Measurements from ENCODE around the gene FANK1.

The FANK1 gene

DNA sequence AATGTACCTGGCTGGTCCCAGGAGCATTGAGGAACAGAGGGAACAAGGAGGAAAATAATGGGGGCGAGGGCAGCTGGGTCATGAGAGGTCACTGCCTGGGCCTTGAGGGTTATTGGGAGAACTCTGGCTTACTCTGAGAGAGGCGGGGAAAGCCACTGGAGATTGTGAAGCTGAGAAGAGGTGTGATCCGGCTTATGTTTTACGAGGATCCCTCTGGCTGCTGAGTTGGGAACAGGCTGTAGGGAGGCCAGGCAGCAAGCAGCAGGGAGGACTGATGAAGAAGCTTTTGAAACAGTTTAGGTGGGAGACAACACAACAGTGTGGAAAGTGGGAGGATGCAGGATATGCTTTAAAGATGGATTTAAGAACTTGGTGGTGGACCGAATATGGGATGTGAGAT lies 87.3 kb downstream of the FANK1 start:
- intact Hi-C loops (cut with DNase I): loop anchor here (2.0 to 10.0 kb wide), 3 partner anchors 319 to 761 kb away; no protein-coding TSS in a partner anchor
- DNase-seq: no peak

DNA sequence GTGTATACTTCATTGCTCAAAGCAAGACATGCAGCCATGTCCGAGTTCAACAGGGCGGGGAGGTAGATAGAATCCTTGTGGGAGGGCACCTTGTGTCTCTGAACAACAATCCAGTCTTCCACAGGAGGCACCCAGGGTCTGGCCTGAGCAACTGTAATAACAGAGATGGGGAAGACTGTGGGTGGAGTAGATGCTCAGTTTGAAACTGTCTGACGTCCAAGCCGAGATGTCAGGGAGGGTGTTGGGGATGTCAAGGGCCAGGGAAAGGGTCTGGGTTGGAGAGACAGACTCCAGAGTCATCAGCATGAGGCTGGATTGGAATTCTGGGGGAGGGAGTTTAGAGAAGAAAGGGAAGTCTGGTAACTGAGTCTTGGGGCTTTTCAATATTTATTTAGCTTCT lies 88.0 kb downstream of the FANK1 start:
- intact Hi-C loops (cut with DNase I): loop anchor here (5.0 to 10.0 kb wide), 2 partner anchors 518 to 760 kb away; no protein-coding TSS in a partner anchor
- no peak for DNase-seq

DNA sequence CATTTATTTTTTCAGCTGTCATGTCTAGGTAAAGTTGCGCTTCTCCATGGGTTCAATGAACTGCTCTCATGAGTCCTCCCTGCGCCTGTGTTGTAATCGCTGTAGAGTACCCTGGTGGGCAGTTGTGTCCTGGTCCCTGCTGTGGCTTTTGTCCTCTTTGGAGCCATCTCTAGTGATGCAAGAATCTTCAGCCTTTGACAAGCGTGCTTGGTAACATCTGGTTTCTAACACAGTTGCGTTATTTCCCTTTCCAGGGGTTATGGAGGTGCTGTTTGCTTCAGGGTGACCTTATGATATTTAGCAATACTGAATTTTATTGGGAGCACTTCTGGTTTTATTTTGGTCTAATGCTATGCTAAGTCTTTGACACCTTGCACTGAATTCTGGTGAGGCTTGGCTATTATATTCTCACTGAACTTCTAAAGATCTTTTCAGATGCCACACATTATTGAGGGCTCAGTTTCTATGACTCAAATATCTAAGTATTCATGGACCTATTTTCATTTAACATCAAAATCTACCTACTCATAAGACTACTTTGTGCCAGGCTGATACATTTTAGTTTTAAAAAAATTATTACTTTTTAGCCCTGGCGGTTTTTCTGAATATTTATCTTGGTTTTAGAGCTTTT lies 88.6 kb downstream of the FANK1 start:
- DNase-seq: no peak
- intact Hi-C loops (cut with DNase I): loop anchor here (5.0 to 10.0 kb wide), 2 partner anchors 517 to 760 kb away; no protein-coding TSS in a partner anchor

DNA sequence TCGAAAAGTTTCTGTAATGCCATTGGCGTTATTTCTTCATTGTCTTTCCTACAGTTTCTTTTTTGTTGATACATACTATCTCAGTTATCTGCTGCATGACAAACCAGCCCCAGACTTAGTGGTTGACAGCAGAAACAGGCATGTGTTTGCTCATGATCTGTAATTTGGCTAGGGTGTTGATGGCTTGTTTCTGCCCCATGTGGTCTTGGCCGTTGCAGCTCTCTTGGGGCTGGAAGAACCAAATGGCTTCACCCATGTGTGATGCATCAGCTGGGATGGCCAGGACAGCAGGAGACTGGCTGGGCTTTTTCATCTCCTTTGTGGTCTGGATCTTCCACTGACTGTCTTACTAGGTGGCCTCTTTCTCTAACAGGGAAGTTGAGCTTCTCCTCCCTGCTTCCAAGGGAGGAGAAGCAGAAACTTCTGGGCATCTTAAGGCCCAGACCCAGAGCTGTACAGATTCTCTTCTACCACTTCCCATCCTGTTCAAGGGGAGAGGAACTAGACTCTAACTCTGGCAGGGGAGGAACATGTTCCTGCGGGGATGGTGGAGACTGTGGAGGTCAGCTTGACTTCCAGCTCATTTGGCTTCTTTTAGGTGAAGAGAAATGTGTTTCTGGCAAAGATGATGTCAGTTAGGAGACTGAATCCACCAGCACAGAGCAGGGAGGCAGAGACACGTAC lies 89.3 kb downstream of the FANK1 start:
- intact Hi-C loops (cut with DNase I): loop anchor here (10.0 kb wide), 1 partner anchor 759 kb away; no protein-coding TSS in a partner anchor
- no peak for DNase-seq

DNA sequence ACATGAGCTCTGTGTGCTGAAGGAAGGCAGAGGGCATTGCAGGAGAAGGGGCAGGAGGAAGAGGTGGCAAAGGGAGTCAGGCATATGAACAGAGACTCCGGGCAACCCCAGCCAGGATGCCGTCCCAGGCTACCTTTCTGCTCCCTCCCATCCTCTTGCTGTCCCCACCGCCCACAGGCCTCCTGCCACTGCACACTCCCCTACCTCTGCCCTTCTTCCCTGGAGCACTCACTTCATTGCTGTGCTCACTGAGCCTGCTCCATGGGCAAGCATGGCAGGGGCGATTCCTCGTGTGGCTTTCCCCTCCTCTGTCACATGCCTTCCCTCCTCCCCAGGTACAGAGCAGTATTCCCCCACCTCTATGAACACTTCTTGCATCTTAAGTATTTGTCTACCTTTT lies 93.4 kb downstream of the FANK1 start:
- no peak for DNase-seq
- intact Hi-C loops (cut with DNase I): loop anchor here (10.0 kb wide), 1 partner anchor 755 kb away; no protein-coding TSS in a partner anchor

DNA sequence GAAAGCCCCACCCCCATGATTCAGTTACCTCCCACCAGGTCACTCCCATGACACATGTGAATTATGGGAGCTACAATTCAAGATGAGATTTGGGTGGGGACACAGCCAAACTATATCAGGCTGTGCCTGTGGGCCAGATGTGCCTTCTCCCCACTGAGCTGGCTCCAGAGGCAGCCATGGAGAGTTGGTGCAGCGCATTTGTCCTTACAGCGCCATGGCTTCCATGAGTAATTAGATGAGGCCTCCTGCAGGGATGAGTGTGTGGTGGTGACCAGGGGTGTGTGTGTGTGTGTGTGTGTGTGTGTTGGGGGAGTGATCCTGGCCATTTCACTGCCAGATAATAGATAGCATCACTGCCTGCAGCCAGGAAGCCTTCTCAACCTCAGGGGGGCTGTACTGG lies 94.6 kb downstream of the FANK1 start:
- intact Hi-C loops (cut with DNase I): no loop called here
- DNase-seq: no peak

DNA sequence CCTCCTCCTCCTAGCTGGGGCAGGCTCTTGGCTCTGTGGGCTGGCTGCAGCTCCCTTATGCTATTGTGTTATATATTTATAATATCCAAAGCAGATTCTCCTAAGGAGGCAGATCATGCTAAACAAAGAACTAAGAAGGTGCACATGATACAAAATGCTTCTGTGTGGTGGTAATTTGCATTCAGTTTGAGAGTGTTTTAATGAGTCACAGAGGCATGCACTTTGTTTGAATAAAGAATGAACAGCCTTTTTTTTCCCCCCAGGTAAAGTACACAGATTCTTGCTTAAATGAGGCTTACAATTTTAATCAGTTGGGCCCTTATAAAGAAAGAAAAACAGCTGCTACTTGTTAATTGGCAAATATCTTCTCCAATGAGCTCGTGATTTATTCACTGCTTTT lies 95.0 kb downstream of the FANK1 start:
- intact Hi-C loops (cut with DNase I): no loop called here
- DNase-seq: no peak

DNA sequence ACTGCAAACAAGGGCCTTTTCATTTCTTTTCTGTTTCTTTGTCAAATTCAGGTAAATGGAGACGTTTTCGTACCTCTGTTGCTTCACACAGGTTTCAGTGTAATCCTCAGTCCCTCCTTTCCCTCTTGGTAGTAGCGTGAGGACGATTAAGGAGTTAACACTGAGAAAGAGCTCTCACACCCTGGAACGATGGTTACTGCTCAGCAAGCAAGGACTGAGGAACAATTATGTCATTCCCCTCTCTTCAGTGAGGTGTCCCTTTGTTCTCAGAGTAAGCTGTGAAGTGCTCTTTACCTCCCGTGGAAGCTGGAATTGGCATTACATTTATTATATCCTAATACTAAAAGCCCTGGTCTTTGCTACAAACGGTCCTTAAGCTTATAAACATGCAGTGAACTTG lies 95.9 kb downstream of the FANK1 start:
- intact Hi-C loops (cut with DNase I): no loop called here
- no peak for DNase-seq

DNA sequence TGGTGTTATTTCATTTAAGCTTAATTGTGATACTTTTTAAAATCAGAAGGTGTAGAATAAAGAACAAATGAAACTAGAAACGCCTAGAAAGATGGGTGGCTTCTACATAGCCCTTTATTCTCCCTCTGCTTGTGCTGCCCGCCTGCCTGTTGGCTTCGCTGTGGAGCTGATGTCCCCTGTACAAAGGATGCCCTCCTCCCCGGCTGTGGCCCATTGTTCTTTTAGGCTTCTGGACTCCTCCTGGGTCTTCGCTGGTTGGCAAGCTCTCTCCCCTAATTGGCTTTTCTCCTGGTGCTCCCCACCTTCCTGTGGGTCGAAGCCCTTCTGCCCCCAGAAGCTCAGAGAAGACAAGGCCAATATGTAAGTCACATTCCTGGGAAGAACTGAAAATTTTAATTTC lies 98.2 kb downstream of the FANK1 start:
- DNase-seq: no peak
- intact Hi-C loops (cut with DNase I): no loop called here

DNA sequence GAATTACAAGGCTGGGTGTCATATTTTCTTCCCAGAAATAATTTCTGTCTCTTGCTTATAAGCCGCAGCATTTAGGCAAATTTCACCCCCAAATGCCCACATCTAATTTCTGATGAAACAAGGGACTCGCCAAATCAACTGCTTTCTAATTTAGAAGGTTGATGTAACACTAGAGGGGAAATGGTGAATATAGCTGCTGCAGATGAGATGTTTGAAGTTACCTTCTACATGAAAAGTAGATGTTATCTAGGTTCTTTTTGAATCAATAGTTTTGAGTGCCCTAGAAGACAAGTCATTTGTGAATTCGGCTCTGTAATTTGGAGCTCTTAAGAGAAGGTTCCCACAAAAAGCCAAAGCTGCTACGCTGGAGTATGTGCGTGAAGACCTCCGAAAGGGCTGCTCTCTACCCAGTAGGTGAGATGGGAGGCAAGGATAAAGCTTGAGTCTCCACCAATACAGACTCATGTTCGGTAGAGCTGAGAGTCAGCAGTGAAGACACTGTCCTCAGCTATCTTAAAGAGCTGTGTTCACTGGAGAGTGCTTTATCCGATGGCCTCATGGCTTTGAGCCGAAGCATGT lies 99.5 kb downstream of the FANK1 start:
- DNase-seq: no peak
- intact Hi-C loops (cut with DNase I): no loop called here

DNA sequence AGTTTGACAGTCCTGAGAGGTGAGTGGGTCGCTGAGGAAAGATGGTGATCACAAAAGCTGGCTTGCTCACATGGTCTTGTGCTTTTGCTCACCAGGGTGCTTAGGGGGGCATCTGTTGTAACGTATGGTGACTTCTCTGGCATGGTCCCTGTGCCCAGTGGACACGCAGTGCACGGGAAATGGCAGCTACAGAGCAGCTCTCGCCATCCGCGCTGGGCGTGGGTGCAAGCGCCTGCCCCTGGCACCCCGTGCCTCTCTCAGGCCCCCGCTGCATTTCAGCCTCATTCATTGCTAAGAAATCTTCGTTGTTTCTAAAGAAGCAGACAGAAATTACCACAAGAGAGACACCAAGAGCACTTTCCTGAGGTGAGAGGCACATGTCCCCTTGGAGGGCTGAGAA lies 101.2 kb downstream of the FANK1 start:
- no peak for DNase-seq
- intact Hi-C loops (cut with DNase I): no loop called here

DNA sequence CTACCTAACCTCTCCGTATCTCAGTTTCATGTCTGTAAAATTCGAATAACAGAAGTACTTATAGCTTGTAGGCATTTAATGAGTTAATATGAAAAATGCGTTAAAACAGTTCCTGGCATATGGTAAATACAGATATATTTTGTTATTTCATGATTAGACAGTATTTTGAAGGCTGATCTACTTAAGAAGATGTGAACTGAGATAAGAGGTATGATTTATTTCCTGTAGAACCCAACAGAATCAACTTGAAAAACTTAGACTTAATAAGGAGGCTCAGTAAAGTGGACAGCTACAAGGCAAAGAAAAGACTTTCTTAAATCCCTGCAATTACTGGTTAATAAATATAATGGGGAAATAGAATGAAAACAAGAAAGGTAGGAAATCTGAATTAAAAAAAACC lies 103.3 kb downstream of the FANK1 start:
- intact Hi-C loops (cut with DNase I): no loop called here

DNA sequence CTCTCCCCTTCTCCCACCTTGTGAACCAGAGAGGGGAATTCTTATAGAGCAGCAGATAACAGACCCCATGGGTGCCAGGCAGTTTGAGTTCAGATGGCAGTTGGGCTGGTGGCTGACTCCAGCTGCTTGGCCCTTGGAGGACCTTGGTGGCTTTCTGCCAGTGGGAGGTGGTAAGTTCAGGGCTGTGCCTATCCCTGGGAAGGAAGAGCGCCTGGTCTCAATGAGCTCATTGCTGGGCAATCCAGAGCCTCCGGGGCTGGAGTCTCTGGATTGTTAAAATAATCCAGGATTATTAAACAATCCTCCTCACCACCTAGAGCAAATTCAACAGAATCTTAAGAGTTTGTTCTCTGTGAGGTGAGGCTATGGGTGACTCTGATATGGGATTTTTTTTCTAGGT lies 105.2 kb downstream of the FANK1 start:
- DNase-seq: no peak

More for the DNA sequence above, 103.3 kb downstream of the FANK1 start:
- no peak for DNase-seq

DNA sequence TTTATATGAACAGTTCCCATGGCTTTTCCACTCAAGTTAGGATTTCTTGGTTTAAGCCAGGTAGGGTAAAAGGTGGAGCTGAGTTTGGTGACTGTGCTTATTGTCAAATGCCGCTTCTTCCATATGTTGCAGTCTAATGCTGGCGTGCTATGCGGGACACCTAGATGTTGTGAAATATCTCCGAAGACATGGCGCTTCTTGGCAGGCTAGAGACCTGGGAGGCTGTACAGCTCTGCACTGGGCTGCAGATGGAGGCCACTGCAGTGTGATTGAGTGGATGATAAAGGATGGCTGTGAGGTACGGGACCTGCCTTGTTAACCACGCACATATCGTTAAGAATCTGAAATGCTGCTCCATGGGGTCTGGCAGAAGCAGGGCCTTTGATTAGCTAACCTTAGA lies 108.4 kb downstream of the FANK1 start:
- DNase-seq: no peak
- intact Hi-C loops (cut with DNase I): no loop called here

More for the DNA sequence above, 105.2 kb downstream of the FANK1 start:
- intact Hi-C loops (cut with DNase I): no loop called here

DNA sequence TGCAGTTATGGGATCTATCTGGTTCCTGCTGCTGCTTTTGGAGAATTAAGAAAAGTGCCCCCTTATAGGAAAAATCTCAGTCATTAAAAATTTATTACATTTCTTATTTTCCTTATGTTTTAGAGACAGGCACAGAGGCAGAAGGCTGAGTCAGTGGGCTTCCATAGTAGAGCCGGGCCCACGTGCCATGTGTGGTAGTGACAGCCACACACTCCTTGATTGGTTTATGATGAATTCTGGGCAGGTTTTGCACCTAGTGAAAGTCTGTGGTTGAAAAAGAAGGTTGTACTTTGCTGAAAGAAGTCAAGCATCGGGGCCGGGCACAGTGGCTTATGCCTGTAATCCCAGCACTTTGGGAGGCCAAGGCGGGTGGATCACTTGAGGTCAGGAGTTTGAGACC lies 109.9 kb downstream of the FANK1 start:
- intact Hi-C loops (cut with DNase I): no loop called here
- DNase-seq: no peak

DNA sequence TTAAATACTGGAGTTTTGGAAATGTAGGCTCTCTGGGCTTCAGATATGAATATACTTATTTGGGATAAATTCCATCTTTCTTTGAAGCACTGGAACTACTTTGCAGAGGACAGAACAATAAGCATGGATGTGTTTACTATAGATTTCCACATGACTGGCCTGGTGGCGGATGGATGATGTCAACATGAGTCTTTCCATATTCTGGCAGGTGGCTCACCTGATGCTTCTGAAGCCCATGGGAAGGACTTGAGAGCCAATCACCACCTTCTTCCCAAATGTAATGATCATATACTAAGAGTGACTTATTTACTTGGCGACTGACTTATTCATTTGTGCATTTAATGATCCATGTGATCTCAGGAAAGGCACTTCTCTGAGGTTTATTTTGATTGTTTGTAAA lies 110.5 kb downstream of the FANK1 start:
- intact Hi-C loops (cut with DNase I): no loop called here
- DNase-seq: no peak

DNA sequence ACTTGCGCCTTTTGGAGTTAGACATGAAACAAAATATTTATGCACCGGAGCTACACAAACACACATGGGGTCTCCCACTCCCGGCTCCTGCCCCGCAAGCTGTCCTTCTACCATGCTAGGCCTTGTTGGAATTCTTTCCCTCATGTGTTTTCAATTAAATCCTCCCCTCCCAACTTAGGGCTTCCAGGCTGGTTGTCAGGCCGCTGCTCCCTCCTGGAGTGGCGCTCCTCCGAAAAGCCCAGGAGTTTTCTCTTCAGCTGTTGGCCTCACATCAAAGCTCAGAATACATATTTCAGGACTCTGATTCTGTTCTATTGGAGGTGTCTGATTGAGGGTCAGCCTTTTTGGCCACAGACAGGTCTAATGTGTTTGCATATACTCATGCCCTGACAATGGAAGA lies 113.3 kb downstream of the FANK1 start:
- intact Hi-C loops (cut with DNase I): no loop called here
- no peak for DNase-seq

DNA sequence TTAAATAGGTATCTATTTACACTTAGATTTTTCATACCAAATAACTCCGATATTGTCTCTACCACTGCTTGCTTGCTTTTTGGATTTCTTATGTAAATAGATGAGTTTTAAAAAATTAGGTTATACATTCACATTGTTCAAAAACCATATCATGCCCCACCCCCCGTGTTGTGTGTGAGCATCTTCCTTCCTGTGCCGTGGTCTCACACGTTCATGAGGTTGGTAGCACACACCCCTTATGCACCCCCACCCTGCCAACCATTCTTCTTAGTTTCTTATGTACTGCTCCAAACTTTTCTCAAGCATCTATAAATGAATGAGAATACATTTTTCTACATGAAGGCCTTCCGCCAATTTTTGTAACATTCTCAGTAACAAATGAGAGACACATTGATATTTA lies 115.6 kb downstream of the FANK1 start:
- DNase-seq: no peak
- intact Hi-C loops (cut with DNase I): no loop called here

DNA sequence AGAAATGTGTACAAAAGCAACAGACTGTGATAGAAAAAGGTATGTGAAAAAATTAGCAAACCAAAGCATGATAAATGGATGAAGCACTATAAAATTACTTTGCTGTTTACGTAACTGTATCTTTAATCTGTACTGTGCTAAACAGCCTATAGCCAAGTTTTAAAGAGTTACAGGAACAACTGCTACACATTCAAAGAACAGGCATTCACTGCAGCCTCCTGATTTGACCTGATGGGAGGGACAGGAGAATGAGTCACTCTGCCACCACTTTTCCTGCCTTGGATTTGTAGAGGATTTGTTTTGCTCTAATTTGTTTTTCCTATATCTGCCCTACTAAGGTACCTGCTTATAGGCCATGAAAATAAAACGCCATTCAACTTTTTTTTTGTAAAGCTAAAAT lies 116.1 kb downstream of the FANK1 start:
- no peak for DNase-seq
- intact Hi-C loops (cut with DNase I): no loop called here

DNA sequence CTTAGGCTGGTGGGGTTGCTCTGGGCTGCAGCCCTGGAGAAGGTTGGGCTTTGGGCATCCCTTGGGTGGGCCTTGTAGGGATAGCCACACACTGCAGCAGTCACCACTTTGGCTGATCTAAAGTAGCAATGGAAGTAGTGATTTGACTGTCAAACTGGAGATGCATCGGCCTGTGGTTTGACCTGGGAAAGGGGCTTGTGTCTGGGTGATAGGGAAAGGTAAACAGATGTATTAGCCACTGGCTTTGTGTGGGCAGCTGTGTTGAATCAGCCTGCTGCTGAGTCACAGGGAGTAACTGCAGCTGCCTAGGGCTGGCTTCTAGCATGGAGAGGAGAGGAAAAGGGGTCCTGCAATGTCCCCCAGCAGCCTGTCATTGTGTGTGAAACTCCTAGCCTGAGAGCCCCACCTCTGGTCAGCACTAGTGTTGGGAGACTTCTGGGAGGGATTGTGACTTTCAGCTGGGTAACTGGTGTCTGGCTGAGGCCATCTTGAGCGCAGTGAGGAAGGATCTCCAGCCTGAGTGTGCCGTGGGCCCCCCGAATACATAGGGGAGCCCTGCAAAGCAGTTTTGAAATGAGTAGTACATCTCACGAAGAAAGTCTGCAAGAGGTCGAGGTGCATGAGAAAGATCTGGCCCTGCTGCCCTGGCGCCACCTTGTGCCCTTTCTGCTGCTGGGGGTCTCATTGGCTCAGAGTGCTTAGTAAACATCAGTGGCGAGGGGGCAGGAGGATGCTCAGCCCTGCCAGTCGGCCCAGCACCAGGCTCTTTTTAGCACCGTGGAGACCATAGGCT lies 117.3 kb downstream of the FANK1 start:
- intact Hi-C loops (cut with DNase I): no loop called here
- no peak for DNase-seq

DNA sequence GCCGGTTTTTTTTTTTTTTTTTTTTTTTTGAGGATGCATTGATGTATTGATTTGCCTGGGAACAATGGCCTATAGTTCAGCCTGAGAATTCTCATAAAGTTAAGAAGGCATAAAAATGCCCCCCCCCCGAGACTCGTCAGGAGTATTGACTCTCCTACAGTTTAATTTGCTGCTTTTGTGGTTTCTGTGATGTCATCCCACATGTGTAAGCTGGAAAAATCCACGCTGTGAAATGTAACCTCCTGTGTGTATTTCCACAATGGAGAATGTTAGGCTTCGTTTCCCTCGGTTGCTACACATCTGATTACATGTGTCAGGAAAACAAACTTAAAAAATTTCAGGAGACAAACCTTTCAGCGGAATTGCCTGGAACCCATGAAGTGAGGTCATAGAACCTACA lies 117.9 kb downstream of the FANK1 start:
- DNase-seq: no peak
- intact Hi-C loops (cut with DNase I): no loop called here
